Keratinocyte (primary cell): Measurements from ENCODE around the gene RRP1.

ENCODE experiments used
- CTCF ChIP-seq, 3 experiments: IDR thresholded peaks in 1 of 3; conservative IDR thresholded peaks in 1 of 3; optimal IDR thresholded peaks in 1 of 3; 2 replicates in 2 of 3; 3 replicates in 1 of 3; pipeline versions ENCODE3 to v1.5.1; 2011; ENCODE audit warnings: low read length in 3 of 3, mild to moderate bottlenecking in 3 of 3, moderate library complexity in 2 of 3, control low read depth in 1 of 3, inconsistent platforms in 1 of 3; ENCODE audit not compliant: insufficient read depth in 2 of 3; ENCODE audit errors: extremely low read depth in 1 of 3
- EZH2 ChIP-seq: IDR thresholded peaks from one replicate; pipeline ENCODE4 v1.6.1; 2012; ENCODE audit warnings: inconsistent platforms, mild to moderate bottlenecking, low read length, moderate library complexity

- TF ChIP-seq CTCF (optimal IDR thresholded peaks at IDR 0.05 in 1 of 3, IDR thresholded peaks at IDR 0.05 in 1 of 3, conservative IDR thresholded peaks at IDR 0.05 in 1 of 3; ENCODE audit: extremely low read depth in 1 of 3, insufficient read depth in 2 of 3, low read length in 3 of 3) (no peak), EZH2 (no peak)
These were observed 29.3 kb downstream of the RRP1 start for GRCh38 chr21:43818685-43819084.
